ENCODE results near the gene MUC2. TPM values are rescaled to one million over a fixed set of nuclear protein-coding genes. Genes with fewer than 3 reads are reported as not detected.

Gene MUC2
- total RNA-seq, 2 experiments from 2014 or later, result not detected

DNA sequence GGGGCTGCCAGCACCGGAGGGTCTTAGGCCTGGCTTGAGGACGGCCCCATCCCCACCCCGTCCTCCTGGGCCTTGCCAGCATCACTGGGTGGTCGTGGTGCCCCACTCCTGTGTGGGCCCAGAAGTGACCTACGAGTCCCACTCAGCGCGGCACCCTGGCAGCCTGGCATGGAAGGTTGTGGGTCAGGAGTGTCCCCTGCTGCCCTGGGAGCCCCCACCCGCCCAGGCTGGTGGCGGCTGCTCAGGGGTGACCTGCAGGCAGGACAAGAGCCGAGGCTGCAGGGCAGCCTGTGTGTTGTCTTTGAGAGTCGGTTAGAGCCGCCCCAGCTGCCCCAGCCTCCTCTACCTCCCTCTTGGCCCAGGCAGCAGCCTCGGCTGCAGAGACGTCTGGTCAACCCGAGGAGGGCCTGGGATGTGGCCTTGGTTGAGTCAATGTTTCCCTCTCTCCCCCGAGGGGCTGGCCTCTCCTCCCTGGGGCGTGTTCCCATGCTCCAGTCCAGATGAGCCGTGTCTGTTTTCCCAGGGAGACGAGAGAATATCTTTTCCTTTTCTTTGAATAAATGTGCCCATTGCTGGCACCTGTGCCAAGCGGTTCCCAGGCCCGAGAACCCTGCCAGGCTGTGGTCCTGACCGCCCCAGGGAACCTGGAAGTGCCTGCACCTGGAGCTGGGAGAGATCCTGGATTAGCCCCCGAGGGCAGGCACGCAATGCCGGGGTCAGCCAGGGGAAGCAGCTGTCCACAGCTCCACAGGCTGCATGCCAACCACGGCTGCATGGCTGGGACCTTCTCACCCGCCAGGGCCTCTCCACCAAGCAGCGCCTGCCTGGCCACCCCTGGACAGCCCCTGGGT lies 47.4 kb downstream of the MUC2 start:
- intact Hi-C loops (cut with micrococcal nuclease; ENCODE audit: unreplicated experiment), result no loop called here
- H3K27ac ChIP-seq (ENCODE audit: low read depth, low read length, poor library complexity, severe bottlenecking), result no peak overlapping the region
- H4K20me1 ChIP-seq (ENCODE audit: insufficient read depth, low read length), result no peaks in the 10 kb centered on the region
- no peak for DNase-seq (ENCODE audit: low spot score)
- POLR2A ChIA-PET, result no interaction called here
- CTCF ChIA-PET (ENCODE audit: unreplicated experiment), result interaction anchor here (0.7 kb wide), 1 partner anchor 291 kb away, joined by 3 read pairs; no protein-coding TSS in a partner anchor
- no peak overlapping the region for H3K4me2 ChIP-seq (ENCODE audit: low read length)
- no peak overlapping the region for H3K4me3 ChIP-seq (ENCODE audit: low read depth, low read length, poor library complexity, severe bottlenecking)
- H3K79me2 ChIP-seq (ENCODE audit: insufficient read depth, low read depth, low read length), result no peaks in the 10 kb centered on the region
- TF ChIP-seq, protein P1, sequence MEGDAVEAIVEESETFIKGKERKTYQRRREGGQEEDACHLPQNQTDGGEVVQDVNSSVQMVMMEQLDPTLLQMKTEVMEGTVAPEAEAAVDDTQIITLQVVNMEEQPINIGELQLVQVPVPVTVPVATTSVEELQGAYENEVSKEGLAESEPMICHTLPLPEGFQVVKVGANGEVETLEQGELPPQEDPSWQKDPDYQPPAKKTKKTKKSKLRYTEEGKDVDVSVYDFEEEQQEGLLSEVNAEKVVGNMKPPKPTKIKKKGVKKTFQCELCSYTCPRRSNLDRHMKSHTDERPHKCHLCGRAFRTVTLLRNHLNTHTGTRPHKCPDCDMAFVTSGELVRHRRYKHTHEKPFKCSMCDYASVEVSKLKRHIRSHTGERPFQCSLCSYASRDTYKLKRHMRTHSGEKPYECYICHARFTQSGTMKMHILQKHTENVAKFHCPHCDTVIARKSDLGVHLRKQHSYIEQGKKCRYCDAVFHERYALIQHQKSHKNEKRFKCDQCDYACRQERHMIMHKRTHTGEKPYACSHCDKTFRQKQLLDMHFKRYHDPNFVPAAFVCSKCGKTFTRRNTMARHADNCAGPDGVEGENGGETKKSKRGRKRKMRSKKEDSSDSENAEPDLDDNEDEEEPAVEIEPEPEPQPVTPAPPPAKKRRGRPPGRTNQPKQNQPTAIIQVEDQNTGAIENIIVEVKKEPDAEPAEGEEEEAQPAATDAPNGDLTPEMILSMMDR (conservative IDR thresholded peaks at IDR 0.05; ENCODE audit: low read length), result no peak
- no peak for TF ChIP-seq EZH2phosphoT487 (IDR thresholded peaks at IDR 0.05; ENCODE audit: borderline replicate concordance, low read depth, low read length)
- no peak overlapping the region for H2AFZ ChIP-seq (ENCODE audit: low read length)
- no TSS peak for BruUV-seq (replicated peaks)
- H3K9me3 ChIP-seq (ENCODE audit: low read length), result no peaks in the 10 kb centered on the region
- no peaks in the 10 kb centered on the region for H3K4me1 ChIP-seq (ENCODE audit: insufficient read depth, low read length, poor library complexity, severe bottlenecking)
- no peaks in the 10 kb centered on the region for H3K9me2 ChIP-seq (ENCODE audit: insufficient read depth, low read length)
- H3K36me3 ChIP-seq (ENCODE audit: insufficient read depth, low read length), result no peaks in the 10 kb centered on the region

DNA sequence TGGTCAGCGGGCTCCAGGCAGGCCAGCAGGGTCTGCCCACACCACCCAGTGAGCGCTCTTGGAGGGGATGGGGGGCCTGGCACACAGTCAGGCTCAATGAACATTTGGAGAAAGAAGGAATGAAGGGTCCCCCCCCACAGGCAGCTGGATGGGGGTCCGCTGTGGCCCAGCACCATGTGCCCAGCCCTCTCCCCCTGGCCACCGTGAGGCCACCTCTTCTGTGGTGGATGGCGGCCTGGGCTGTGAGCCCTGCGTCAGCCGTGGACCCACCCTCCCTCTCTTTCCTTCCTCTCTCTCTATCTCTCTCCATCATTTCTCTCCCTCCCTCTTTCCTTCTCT lies 48.0 kb downstream of the MUC2 start:
- ChIA-PET POLR2A (no interaction called here), CTCF (ENCODE audit: unreplicated experiment) (interaction anchor here (0.7 kb wide), 1 partner anchor 290 kb away, joined by 3 read pairs; no protein-coding TSS in a partner anchor)
- intact Hi-C loops (cut with micrococcal nuclease; ENCODE audit: unreplicated experiment), result no loop called here
- DNase-seq (ENCODE audit: low spot score), result no peak
- Histone ChIP-seq H3K4me3 (ENCODE audit: low read depth, low read length, poor library complexity, severe bottlenecking) (no peak overlapping the region), H3K4me2 (ENCODE audit: low read length) (no peak overlapping the region), H3K4me1 (ENCODE audit: insufficient read depth, low read length, poor library complexity, severe bottlenecking) (no peaks in the 10 kb centered on the region), H3K36me3 (ENCODE audit: insufficient read depth, low read length) (no peaks in the 10 kb centered on the region), H3K9me2 (ENCODE audit: insufficient read depth, low read length) (no peaks in the 10 kb centered on the region), H2AFZ (ENCODE audit: low read length) (no peak overlapping the region), H3K27ac (ENCODE audit: low read depth, low read length, poor library complexity, severe bottlenecking) (no peak overlapping the region), H3K9me3 (ENCODE audit: low read length) (no peaks in the 10 kb centered on the region), H4K20me1 (ENCODE audit: insufficient read depth, low read length) (no peaks in the 10 kb centered on the region), H3K79me2 (ENCODE audit: insufficient read depth, low read depth, low read length) (no peaks in the 10 kb centered on the region)
- TF ChIP-seq EZH2phosphoT487 (IDR thresholded peaks at IDR 0.05; ENCODE audit: borderline replicate concordance, low read depth, low read length), result no peak
- TF ChIP-seq, protein P1 (conservative IDR thresholded peaks at IDR 0.05; ENCODE audit: low read length), result no peak
- BruUV-seq (replicated peaks), result no TSS peak

DNA sequence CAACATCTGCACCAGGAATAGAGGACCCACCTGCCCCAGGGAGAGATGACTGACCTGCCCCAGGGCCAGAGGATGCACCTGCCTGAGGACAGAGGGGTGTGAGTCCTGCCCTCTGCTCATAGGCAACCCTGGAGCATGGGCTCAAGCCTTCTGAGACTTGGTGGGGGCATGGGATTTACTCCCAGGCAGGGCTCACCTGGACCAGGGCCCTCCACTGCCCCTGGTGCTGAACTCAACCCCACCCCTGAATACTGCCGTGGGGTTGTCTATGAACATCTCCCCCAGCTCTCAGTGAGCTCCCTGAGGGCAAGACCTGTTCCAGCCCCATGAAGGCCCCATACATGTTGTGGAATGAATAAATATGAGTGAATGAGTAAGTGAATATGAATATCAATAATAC lies 49.3 kb downstream of the MUC2 start:
- Histone ChIP-seq H3K4me1 (ENCODE audit: insufficient read depth, low read length, poor library complexity, severe bottlenecking) (no peaks in the 10 kb centered on the region), H3K9me2 (ENCODE audit: insufficient read depth, low read length) (no peaks in the 10 kb centered on the region), H2AFZ (ENCODE audit: low read length) (no peak overlapping the region), H4K20me1 (ENCODE audit: insufficient read depth, low read length) (no peaks in the 10 kb centered on the region), H3K36me3 (ENCODE audit: insufficient read depth, low read length) (no peaks in the 10 kb centered on the region), H3K4me2 (ENCODE audit: low read length) (no peak overlapping the region), H3K9me3 (ENCODE audit: low read length) (no peaks in the 10 kb centered on the region), H3K27ac (ENCODE audit: low read depth, low read length, poor library complexity, severe bottlenecking) (no peak overlapping the region), H3K4me3 (ENCODE audit: low read depth, low read length, poor library complexity, severe bottlenecking) (no peak overlapping the region), H3K79me2 (ENCODE audit: insufficient read depth, low read depth, low read length) (no peaks in the 10 kb centered on the region)
- POLR2A ChIA-PET, result no interaction called here
- no TSS peak for BruUV-seq (replicated peaks)
- no peak for TF ChIP-seq EZH2phosphoT487 (IDR thresholded peaks at IDR 0.05; ENCODE audit: borderline replicate concordance, low read depth, low read length)
- TF ChIP-seq, protein P1 (conservative IDR thresholded peaks at IDR 0.05; ENCODE audit: low read length), result no peak
- DNase-seq (ENCODE audit: low spot score), result no peak
- intact Hi-C loops (cut with micrococcal nuclease; ENCODE audit: unreplicated experiment), result no loop called here
- CTCF ChIA-PET (ENCODE audit: unreplicated experiment), result no interaction called here
